Lower leg skin (tissue), 3 donors: ENCODE results near the gene NAXD.

Experiments used
- POLR2A ChIP-seq, 2 donors: fragments of 450-650 bp; IDR thresholded peaks; one replicate each; pipeline ENCODE4 v1.6.1; 2016 to 2017; ENCODE audit warnings: antibody characterized with exemption in 2 of 2, mild to moderate bottlenecking in 1 of 2, moderate library complexity in 1 of 2
- TF ChIP-seq, protein P1 (sequence below), 3 donors: fragments of 450-650 bp; IDR thresholded peaks; one replicate each; pipeline ENCODE4 v1.5.1; 2016; ENCODE audit warnings: antibody characterized with exemption in 3 of 3, mild to moderate bottlenecking in 3 of 3, moderate library complexity in 2 of 3

DNA sequence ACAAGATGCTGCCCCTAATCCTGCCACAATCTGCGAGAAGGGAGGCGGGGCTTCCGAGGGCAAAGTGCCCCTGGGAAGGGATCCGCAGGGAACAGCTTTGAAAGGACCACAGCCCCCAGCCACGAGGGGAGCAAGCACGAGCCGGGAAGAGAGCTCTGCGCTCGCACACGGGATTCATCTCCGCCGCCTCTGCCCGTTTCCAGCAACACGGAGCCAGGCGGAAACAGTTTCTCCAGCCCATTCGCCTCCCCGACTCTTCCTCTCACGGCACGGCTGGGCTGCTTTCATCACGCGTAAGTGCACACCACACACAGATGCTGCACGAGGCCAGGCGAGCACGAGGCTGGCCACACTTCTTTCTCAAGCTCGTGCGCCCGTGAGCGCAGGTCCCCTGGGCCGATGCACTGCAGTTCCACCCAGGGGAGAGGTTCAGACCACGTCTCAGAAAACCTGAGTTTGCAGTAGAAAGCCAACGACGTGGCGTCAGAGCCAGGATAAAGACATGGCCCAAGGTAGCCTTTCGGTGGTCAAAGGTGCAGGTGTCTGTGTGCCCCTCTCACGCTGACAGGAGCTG, 33.6 kb downstream of the NAXD start:
- TF ChIP-seq, protein P1, sequence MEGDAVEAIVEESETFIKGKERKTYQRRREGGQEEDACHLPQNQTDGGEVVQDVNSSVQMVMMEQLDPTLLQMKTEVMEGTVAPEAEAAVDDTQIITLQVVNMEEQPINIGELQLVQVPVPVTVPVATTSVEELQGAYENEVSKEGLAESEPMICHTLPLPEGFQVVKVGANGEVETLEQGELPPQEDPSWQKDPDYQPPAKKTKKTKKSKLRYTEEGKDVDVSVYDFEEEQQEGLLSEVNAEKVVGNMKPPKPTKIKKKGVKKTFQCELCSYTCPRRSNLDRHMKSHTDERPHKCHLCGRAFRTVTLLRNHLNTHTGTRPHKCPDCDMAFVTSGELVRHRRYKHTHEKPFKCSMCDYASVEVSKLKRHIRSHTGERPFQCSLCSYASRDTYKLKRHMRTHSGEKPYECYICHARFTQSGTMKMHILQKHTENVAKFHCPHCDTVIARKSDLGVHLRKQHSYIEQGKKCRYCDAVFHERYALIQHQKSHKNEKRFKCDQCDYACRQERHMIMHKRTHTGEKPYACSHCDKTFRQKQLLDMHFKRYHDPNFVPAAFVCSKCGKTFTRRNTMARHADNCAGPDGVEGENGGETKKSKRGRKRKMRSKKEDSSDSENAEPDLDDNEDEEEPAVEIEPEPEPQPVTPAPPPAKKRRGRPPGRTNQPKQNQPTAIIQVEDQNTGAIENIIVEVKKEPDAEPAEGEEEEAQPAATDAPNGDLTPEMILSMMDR (IDR thresholded peaks at IDR 0.05) = no peak
- no peak for TF ChIP-seq POLR2A (IDR thresholded peaks at IDR 0.05)
